ENCODE data around the gene LIPK. TPM values are rescaled to one million over a fixed set of nuclear protein-coding genes. Genes with fewer than 3 reads are reported as not detected.
"Not testable (repeated sequence)": the region's sequence is repeated elsewhere in the genome, so short reads cannot be mapped to it uniquely, and the experiment has no call there.

The LIPK gene
- total RNA-seq, 3 donors from 2014 or later (not counting 1 experiment from before 2014, with no cell fraction given), result not detected

DNA sequence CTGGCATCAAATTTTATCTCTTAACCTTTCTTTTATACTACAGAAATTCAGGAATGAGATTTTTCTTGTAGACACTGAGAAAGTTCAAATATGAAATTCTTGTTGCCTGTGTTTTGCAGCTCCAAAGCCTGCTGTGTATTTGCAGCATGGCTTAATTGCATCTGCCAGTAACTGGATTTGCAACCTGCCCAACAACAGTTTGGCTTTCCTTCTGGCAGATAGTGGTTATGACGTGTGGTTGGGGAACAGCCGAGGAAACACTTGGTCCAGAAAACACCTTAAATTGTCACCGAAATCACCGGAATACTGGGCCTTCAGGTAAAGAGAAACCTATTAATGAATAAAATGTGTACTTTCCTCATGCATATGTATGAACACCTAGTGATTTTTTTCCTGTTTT is 24.8 kb downstream of the LIPK start:
- Mint-ChIP-seq H3K36me3 (no peaks in the 10 kb centered on the region), H3K4me3 (no peak overlapping the region), H3K4me1 (peaks cover 3% of the 10 kb centered on the region in 2 donors), H3K27ac (no peak overlapping the region), H3K27me3 (ENCODE audit: low read depth in 2 of 2) (no peaks in the 10 kb centered on the region), H3K9me3 (no peaks in the 10 kb centered on the region)
- 79% methylated on average over 4 of the region's 4 CpGs for WGBS (ENCODE audit: insufficient coverage)
- TF ChIP-seq, protein P1, sequence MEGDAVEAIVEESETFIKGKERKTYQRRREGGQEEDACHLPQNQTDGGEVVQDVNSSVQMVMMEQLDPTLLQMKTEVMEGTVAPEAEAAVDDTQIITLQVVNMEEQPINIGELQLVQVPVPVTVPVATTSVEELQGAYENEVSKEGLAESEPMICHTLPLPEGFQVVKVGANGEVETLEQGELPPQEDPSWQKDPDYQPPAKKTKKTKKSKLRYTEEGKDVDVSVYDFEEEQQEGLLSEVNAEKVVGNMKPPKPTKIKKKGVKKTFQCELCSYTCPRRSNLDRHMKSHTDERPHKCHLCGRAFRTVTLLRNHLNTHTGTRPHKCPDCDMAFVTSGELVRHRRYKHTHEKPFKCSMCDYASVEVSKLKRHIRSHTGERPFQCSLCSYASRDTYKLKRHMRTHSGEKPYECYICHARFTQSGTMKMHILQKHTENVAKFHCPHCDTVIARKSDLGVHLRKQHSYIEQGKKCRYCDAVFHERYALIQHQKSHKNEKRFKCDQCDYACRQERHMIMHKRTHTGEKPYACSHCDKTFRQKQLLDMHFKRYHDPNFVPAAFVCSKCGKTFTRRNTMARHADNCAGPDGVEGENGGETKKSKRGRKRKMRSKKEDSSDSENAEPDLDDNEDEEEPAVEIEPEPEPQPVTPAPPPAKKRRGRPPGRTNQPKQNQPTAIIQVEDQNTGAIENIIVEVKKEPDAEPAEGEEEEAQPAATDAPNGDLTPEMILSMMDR (IDR thresholded peaks at IDR 0.05), result no peak
- H3K4me1 ChIP-seq (ENCODE audit: control insufficient read depth, insufficient read depth, low read length), result no peaks in the 10 kb centered on the region
- ATAC-seq (no peak), DNase-seq (no peak)
- no peaks in the 10 kb centered on the region for H3K36me3 ChIP-seq (ENCODE audit: control insufficient read depth, insufficient read depth, low read length)
- intact Hi-C loops (cut with micrococcal nuclease), result no loop called here
- H3K9me3 ChIP-seq (ENCODE audit: control insufficient read depth, insufficient read depth, low read length), result no peaks in the 10 kb centered on the region
- no peak overlapping the region for H3K27ac ChIP-seq (ENCODE audit: low read length)
- H3K27me3 ChIP-seq (ENCODE audit: control insufficient read depth, insufficient read depth, low read length), result no peaks in the 10 kb centered on the region
- no peak overlapping the region for H3K4me3 ChIP-seq (ENCODE audit: low read length)

DNA sequence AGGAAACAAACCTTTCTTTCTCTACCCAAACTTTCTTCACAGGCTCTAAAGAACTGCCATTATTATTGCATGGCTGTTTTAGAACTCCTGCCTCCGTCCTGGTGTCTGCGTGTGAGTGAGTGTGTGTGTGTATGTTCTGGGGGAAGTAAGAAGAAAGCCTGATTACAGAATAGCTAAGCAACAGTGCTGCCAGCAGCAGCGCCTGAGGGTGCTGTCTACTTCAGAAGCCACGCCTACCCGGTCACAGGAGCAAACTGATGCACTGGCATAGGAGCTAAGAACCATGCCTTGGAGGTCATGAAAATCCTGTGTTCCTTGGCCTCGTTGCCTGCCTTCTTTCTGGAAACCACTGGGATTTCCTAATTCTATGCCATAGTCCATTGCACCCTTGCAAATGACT is 25.2 kb downstream of the LIPK start:
- no peak overlapping the region for H3K27ac Mint-ChIP-seq
- H3K4me1 ChIP-seq (ENCODE audit: control insufficient read depth, insufficient read depth, low read length), result no peaks in the 10 kb centered on the region
- ATAC-seq (peak in 1 of 3 donors; percentile 41), DNase-seq (peak in 1 of 2 donors; percentile 4)
- no peak overlapping the region for H3K27ac ChIP-seq (ENCODE audit: low read length)
- H3K27me3 ChIP-seq (ENCODE audit: control insufficient read depth, insufficient read depth, low read length), result no peaks in the 10 kb centered on the region
- intact Hi-C loops (cut with micrococcal nuclease), result no loop called here
- H3K4me3 Mint-ChIP-seq, result no peak overlapping the region
- H3K4me3 ChIP-seq (ENCODE audit: low read length), result no peak overlapping the region
- no peaks in the 10 kb centered on the region for H3K9me3 ChIP-seq (ENCODE audit: control insufficient read depth, insufficient read depth, low read length)
- TF ChIP-seq, protein P1 (IDR thresholded peaks at IDR 0.05), result no peak
- no peaks in the 10 kb centered on the region for H3K36me3 ChIP-seq (ENCODE audit: control insufficient read depth, insufficient read depth, low read length)
- no peaks in the 10 kb centered on the region for H3K27me3 Mint-ChIP-seq (ENCODE audit: low read depth in 2 of 2)
- H3K4me1 Mint-ChIP-seq, result no peaks in the 10 kb centered on the region
- 27% methylated on average over 6 of the region's 6 CpGs for WGBS (ENCODE audit: insufficient coverage)
- H3K36me3 Mint-ChIP-seq, result no peaks in the 10 kb centered on the region
- H3K9me3 Mint-ChIP-seq, result no peaks in the 10 kb centered on the region

GRCh38 chr10:88733215-88733614 is 27.2 kb downstream of the LIPK start:
- no peak overlapping the region for H3K4me3 ChIP-seq (ENCODE audit: low read length)
- Mint-ChIP-seq H3K27me3 (ENCODE audit: low read depth in 2 of 2) (peaks cover 0 to 3% of the 10 kb centered on the region in 2 donors), H3K36me3 (no peaks in the 10 kb centered on the region), H3K27ac (no peak overlapping the region), H3K9me3 (no peaks in the 10 kb centered on the region), H3K4me1 (no peaks in the 10 kb centered on the region), H3K4me3 (no peak overlapping the region)
- ATAC-seq (no peak), DNase-seq (no peak)
- no peak overlapping the region for H3K27ac ChIP-seq (ENCODE audit: low read length)
- WGBS (ENCODE audit: insufficient coverage), result 60% methylated on average over 2 of the region's 2 CpGs
- no peaks in the 10 kb centered on the region for H3K27me3 ChIP-seq (ENCODE audit: control insufficient read depth, insufficient read depth, low read length)
- intact Hi-C loops (cut with micrococcal nuclease), result no loop called here
- no peaks in the 10 kb centered on the region for H3K36me3 ChIP-seq (ENCODE audit: control insufficient read depth, insufficient read depth, low read length)
- no peaks in the 10 kb centered on the region for H3K4me1 ChIP-seq (ENCODE audit: control insufficient read depth, insufficient read depth, low read length)
- TF ChIP-seq, protein P1 (IDR thresholded peaks at IDR 0.05), result no peak
- no peaks in the 10 kb centered on the region for H3K9me3 ChIP-seq (ENCODE audit: control insufficient read depth, insufficient read depth, low read length)

- no peaks in the 10 kb centered on the region for H3K36me3 Mint-ChIP-seq
- TF ChIP-seq, protein P1 (IDR thresholded peaks at IDR 0.05), result no peak
- Histone ChIP-seq H3K27me3 (ENCODE audit: control insufficient read depth, insufficient read depth, low read length) (no peaks in the 10 kb centered on the region), H3K27ac (ENCODE audit: low read length) (no peak overlapping the region), H3K36me3 (ENCODE audit: control insufficient read depth, insufficient read depth, low read length) (no peaks in the 10 kb centered on the region), H3K4me3 (ENCODE audit: low read length) (no peak overlapping the region), H3K4me1 (ENCODE audit: control insufficient read depth, insufficient read depth, low read length) (no peaks in the 10 kb centered on the region), H3K9me3 (ENCODE audit: control insufficient read depth, insufficient read depth, low read length) (no peaks in the 10 kb centered on the region)
- H3K27me3 Mint-ChIP-seq (ENCODE audit: low read depth in 2 of 2), result peaks cover 0 to 22% of the 10 kb centered on the region in 2 donors
- H3K4me1 Mint-ChIP-seq, result no peaks in the 10 kb centered on the region
- DNase-seq (no peak), ATAC-seq (no peak)
- no CpG with 5 or more reads among the region's 1 CpG for WGBS (ENCODE audit: insufficient coverage)
- intact Hi-C loops (cut with micrococcal nuclease), result no loop called here
- no peaks in the 10 kb centered on the region for H3K9me3 Mint-ChIP-seq
- H3K4me3 Mint-ChIP-seq, result no peak overlapping the region
- no peak overlapping the region for H3K27ac Mint-ChIP-seq
These were observed 29.6 kb downstream of the LIPK start for GRCh38 chr10:88735661-88736060.

DNA sequence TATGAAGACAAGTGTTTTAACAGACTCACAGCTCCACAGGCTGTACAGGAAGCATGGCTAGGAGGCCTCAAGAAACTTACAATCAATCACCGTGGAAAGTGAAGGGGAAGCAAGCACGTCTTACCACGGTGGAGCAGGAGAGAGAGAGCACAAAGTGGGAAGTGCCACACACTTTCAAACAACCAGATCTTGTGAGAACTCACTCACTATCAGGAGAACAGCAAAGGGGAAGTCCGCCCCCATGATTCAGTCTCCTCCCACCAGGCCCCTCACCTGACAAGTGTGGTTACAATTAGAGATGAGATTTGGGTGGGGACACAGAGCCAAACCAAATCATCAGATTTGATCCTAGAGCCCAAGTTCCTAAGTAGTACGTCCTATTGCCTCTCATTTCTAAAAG is 35.9 kb downstream of the LIPK start:
- intact Hi-C loops (cut with micrococcal nuclease); H3K36me3 ChIP-seq (ENCODE audit: control insufficient read depth, insufficient read depth, low read length); H3K27me3 ChIP-seq (ENCODE audit: control insufficient read depth, insufficient read depth, low read length); H3K9me3 ChIP-seq (ENCODE audit: control insufficient read depth, insufficient read depth, low read length); H3K27ac ChIP-seq (ENCODE audit: low read length); H3K9me3 Mint-ChIP-seq; DNase-seq; H3K4me1 ChIP-seq (ENCODE audit: control insufficient read depth, insufficient read depth, low read length); H3K4me1 Mint-ChIP-seq; H3K27ac Mint-ChIP-seq; H3K4me3 Mint-ChIP-seq; ATAC-seq; H3K4me3 ChIP-seq (ENCODE audit: low read length): not testable (repeated sequence)
- peaks cover 5 to 35% of the 10 kb centered on the region in 2 donors for H3K27me3 Mint-ChIP-seq (ENCODE audit: low read depth in 2 of 2)
- peaks cover 10% of the 10 kb centered on the region for H3K36me3 Mint-ChIP-seq
- 48% methylated on average over 4 of the region's 5 CpGs for WGBS (ENCODE audit: insufficient coverage)
